Pancreas (tissue), 10 donors: ENCODE data around the gene SLC29A1. TPM values are rescaled to one million over a fixed set of nuclear protein-coding genes. Genes with fewer than 3 reads are reported as not detected.

Experiments used
- ATAC-seq, 4 donors: fragments of 200-7000 bp; cut with Tn5 transposase; one replicate each; pipeline versions ENCODE4 v1.8.0 to v1.9.1; 2020; ENCODE audit warnings: mild to moderate bottlenecking in 4 of 4, moderate library complexity in 4 of 4
- DNase-seq, 6 donors: peaks; one replicate each; pipeline ENCODE4 v3.0.0-alpha.2; 2020
- FAIRE-seq: peaks from 2 replicates; lab custom pipeline; 2012; peaks lifted over from hg19 to GRCh38; lab: Jason Lieb, UNC
- H3K27ac ChIP-seq, 4 donors: fragments of 200-600 bp; sonication (generic); 1 replicate in 3 of 4; 2 replicates in 1 of 4; pipeline versions ENCODE4 v1.5.0 to v1.8.0; 2020
- H3K27me3 ChIP-seq, 4 donors: fragments of 200-600 bp; one replicate each; pipeline ENCODE4 v1.8.0; 2021
- H3K36me3 ChIP-seq, 3 donors: fragments of 200-600 bp; sonication (generic) in 1 of 3; one replicate each; pipeline versions ENCODE4 v1.5.0 to v1.8.0; 2020 to 2021
- H3K4me1 ChIP-seq, 3 donors: fragments of 200-600 bp; one replicate each; pipeline ENCODE4 v1.8.0; 2021
- H3K4me3 ChIP-seq, 4 donors: fragments of 200-600 bp; sonication (generic) in 2 of 4; one replicate each; pipeline versions ENCODE4 v1.5.0 to v1.8.0; 2020 to 2021
- H3K9me3 ChIP-seq, 4 donors: fragments of 200-600 bp; one replicate each; pipeline ENCODE4 v1.8.0; 2021
- CTCF ChIP-seq, 4 donors: fragments of 200-600 bp; sonication (generic) in 3 of 4; IDR thresholded peaks; one replicate each; pipeline versions ENCODE4 v1.5.0 to v1.8.0; 2021; ENCODE audit warnings: antibody characterized with exemption in 4 of 4
- WGBS, 2 donors: extraction: QIAGEN DNeasy Blood & Tissue Kit; methylation state at CpG; one replicate each; pipeline ENCODE4 v1.1.7; 2013; 5-methylcytosine and 5-hydroxymethylcytosine counted together
- intact Hi-C, 3 donors: fragments of 100-400 bp; cut with DNase I; formaldehyde crosslinking; loops; one replicate each; pipeline versions ENCODE4 v1.11.1 to v1.14.2; 2022
- polyA plus RNA-seq, 2 donors: library from polyadenylated mRNA; stranded (reverse); fragments of 200-250 nt; gene quantifications; one replicate each; pipeline ENCODE4 v1.2.3, GENCODE V29; 2013
- total RNA-seq, 6 donors: library from RNA; stranded (reverse); fragmentation: NEBNext Ultra II Directional in 4 of 6; extraction: Animal tissue kit (Norgen Biotek cat#: 25700) in 4 of 6; gene quantifications; one replicate each; pipeline versions ENCODE4 v1.2.1 to v1.2.4, GENCODE V29; 2021 to 2023
- donor health status: healthy with polysubstance abuse.
- donor health status: DM: no; HTN: no; CAD: no; lungs with moderate emphysema.
- donor health status: DM: no; HTN: no; CAD: no.
- donor health status: control.
- donor health status: control.
- donor health status: Bipolar disorder and iron deficiency.
- donor health status: DM: yes; HTN: yes; CAD: no.
- donor health status: DM: no; HTN: no; CAD: no.
- donor health status: DM: no; HTN: no; CAD: no.
- donor health status: DM: yes; HTN: yes; CAD: no.

Gene SLC29A1
- total and polyA plus RNA-seq, 8 donors = 24.8 to 89.8 (median 44.4) TPM

GRCh38 chr6:44228031-44228430 is 4.6 kb downstream of the SLC29A1 start:
- H3K36me3 ChIP-seq = peaks cover 0 to 34% (median 5%) of the 10 kb centered on the region in 3 donors
- no peak overlapping the region for H3K27ac ChIP-seq
- H3K27me3 ChIP-seq = no peaks in the 10 kb centered on the region
- H3K4me3 ChIP-seq = no peak overlapping the region
- intact Hi-C loops = no loop called here
- no peaks in the 10 kb centered on the region for H3K9me3 ChIP-seq
- H3K4me1 ChIP-seq = peaks cover 20 to 33% (median 23%) of the 10 kb centered on the region in 3 donors
- FAIRE-seq (no peak), ATAC-seq (no peak), DNase-seq (no peak)
- no peak for TF ChIP-seq CTCF (IDR thresholded peaks at IDR 0.05)
- 85 to 91% methylated on average over 6 of the region's 6 CpGs for whole genome bisulfite sequencing, 2 donors

- FAIRE-seq (no peak), DNase-seq (no peak), ATAC-seq (no peak)
- intact Hi-C loops = no loop called here
- WGBS, 2 donors = 80 to 83% methylated on average over 7 of the region's 7 CpGs
- peaks cover 20 to 33% (median 25%) of the 10 kb centered on the region in 3 donors for H3K4me1 ChIP-seq
- H3K27ac ChIP-seq = no peak overlapping the region
- TF ChIP-seq CTCF (IDR thresholded peaks at IDR 0.05) = no peak
- H3K27me3 ChIP-seq = no peaks in the 10 kb centered on the region
- no peak overlapping the region for H3K4me3 ChIP-seq
- H3K9me3 ChIP-seq = no peaks in the 10 kb centered on the region
- peaks cover 0 to 36% (median 5%) of the 10 kb centered on the region in 3 donors for H3K36me3 ChIP-seq
These were observed 5.0 kb downstream of the SLC29A1 start for GRCh38 chr6:44228433-44228832.

GRCh38 chr6:44228836-44229235 is 5.4 kb downstream of the SLC29A1 start:
- Histone ChIP-seq H3K9me3 (no peaks in the 10 kb centered on the region), H3K4me3 (no peak overlapping the region), H3K27ac (no peak overlapping the region), H3K27me3 (no peaks in the 10 kb centered on the region), H3K36me3 (peaks cover 0 to 36% (median 5%) of the 10 kb centered on the region in 3 donors), H3K4me1 (peaks cover 20 to 32% (median 29%) of the 10 kb centered on the region in 3 donors)
- FAIRE-seq (no peak), DNase-seq (no peak), ATAC-seq (no peak)
- no peak for TF ChIP-seq CTCF (IDR thresholded peaks at IDR 0.05)
- WGBS, 2 donors = 65 to 74% methylated on average over 5 of the region's 5 CpGs
- intact Hi-C loops = no loop called here

- TF ChIP-seq CTCF (IDR thresholded peaks at IDR 0.05) = no peak
- Histone ChIP-seq H3K27me3 (no peaks in the 10 kb centered on the region), H3K4me3 (no peak overlapping the region), H3K4me1 (peaks cover 13 to 31% (median 26%) of the 10 kb centered on the region in 3 donors), H3K36me3 (peaks cover 0 to 36% (median 5%) of the 10 kb centered on the region in 3 donors), H3K27ac (no peak overlapping the region), H3K9me3 (no peaks in the 10 kb centered on the region)
- intact Hi-C loops = loop anchor here in 1 of 3 donors (5.0 kb wide), 1 partner anchor 57 kb away; no protein-coding TSS in a partner anchor
- no peak for FAIRE-seq
- peak in 2 of 4 donors; percentile 4 to 15 for ATAC-seq
- DNase-seq = no peak
- WGBS, 2 donors = 62 to 63% methylated on average over 11 of the region's 11 CpGs
These were observed 6.1 kb downstream of the SLC29A1 start for GRCh38 chr6:44229376-44230033.
